Fibroblast of skin of right quadriceps (primary cell): ENCODE measurements around the gene GPC6.
A peak's percentile ranks its signal among the peaks of the same experiment; 100 is the strongest.

ENCODE experiments used
- DNase-seq: peaks from one replicate; pipeline ENCODE4 v3.0.0-alpha.2; 2013

Gene GPC6

GRCh38 chr13:94394723-94395122, 1168.1 kb downstream of the GPC6 start:
- DNase-seq = no peak

GRCh38 chr13:94395860-94396259, 1169.3 kb downstream of the GPC6 start:
- DNase-seq = no peak

GRCh38 chr13:94399812-94400211, 1173.2 kb downstream of the GPC6 start:
- no peak for DNase-seq

- no peak for DNase-seq
These were observed 1174.3 kb downstream of the GPC6 start for GRCh38 chr13:94400874-94401273.

GRCh38 chr13:94408314-94409036, 1181.9 kb downstream of the GPC6 start:
- DNase-seq = no peak

- DNase-seq = no peak
These were observed 1185.1 kb downstream of the GPC6 start for GRCh38 chr13:94411747-94412146.

GRCh38 chr13:94412870-94413597, 1186.4 kb downstream of the GPC6 start:
- no peak for DNase-seq

GRCh38 chr13:94413598-94413944, 1187.0 kb downstream of the GPC6 start:
- DNase-seq = no peak

- DNase-seq = no peak
These were observed 1187.5 kb downstream of the GPC6 start for GRCh38 chr13:94414141-94414540.

- no peak for DNase-seq
These were observed 1188.1 kb downstream of the GPC6 start for GRCh38 chr13:94414708-94415107.

GRCh38 chr13:94415500-94416237, 1189.1 kb downstream of the GPC6 start:
- no peak for DNase-seq

- DNase-seq = no peak
These were observed 1190.0 kb downstream of the GPC6 start for GRCh38 chr13:94416454-94417080.

- no peak for DNase-seq
These were observed 1190.7 kb downstream of the GPC6 start for GRCh38 chr13:94417294-94417693.

GRCh38 chr13:94419304-94419924, 1192.8 kb downstream of the GPC6 start:
- DNase-seq = peak; percentile 68

- DNase-seq = no peak
These were observed 1193.3 kb downstream of the GPC6 start for GRCh38 chr13:94419925-94420305.

GRCh38 chr13:94427313-94427953, 1200.8 kb downstream of the GPC6 start:
- DNase-seq = no peak

GRCh38 chr13:94431574-94431973, 1205.0 kb downstream of the GPC6 start:
- DNase-seq = no peak

GRCh38 chr13:94431987-94432386, 1205.4 kb downstream of the GPC6 start:
- DNase-seq = no peak

GRCh38 chr13:94433055-94433961, 1206.7 kb downstream of the GPC6 start:
- DNase-seq = no peak

- peak; percentile 46 for DNase-seq
These were observed 1209.1 kb downstream of the GPC6 start for GRCh38 chr13:94435604-94436226.

GRCh38 chr13:94444826-94445225, 1218.2 kb downstream of the GPC6 start:
- DNase-seq = no peak
